ENCODE measurements around the gene DLG1.

Gene DLG1

GRCh38 chr3:197008436-197009209, 289.8 kb downstream of the DLG1 start:
- no peak for DNase-seq

GRCh38 chr3:197007953-197008352, 290.5 kb downstream of the DLG1 start:
- no peak for DNase-seq

- DNase-seq = no peak
Measured at GRCh38 chr3:197007296-197007940, 291.0 kb downstream of the DLG1 start.

- DNase-seq = no peak
Measured at GRCh38 chr3:197006860-197007259, 291.6 kb downstream of the DLG1 start.

- no peak for DNase-seq
Measured at GRCh38 chr3:197006446-197006845, 292.0 kb downstream of the DLG1 start.

- no peak for DNase-seq
Measured at GRCh38 chr3:197003461-197004385, 294.7 kb downstream of the DLG1 start.

- peak in 1 of 2 experiments; percentile 82 for DNase-seq
Measured at GRCh38 chr3:197002701-197003454, 295.5 kb downstream of the DLG1 start.

GRCh38 chr3:197001972-197002700, 296.3 kb downstream of the DLG1 start:
- no peak for DNase-seq

- no peak for DNase-seq
Measured at GRCh38 chr3:197001106-197001971, 297.1 kb downstream of the DLG1 start.

GRCh38 chr3:197000211-197000610, 298.2 kb downstream of the DLG1 start:
- no peak for DNase-seq

GRCh38 chr3:196998966-196999760, 299.2 kb downstream of the DLG1 start:
- no peak for DNase-seq

GRCh38 chr3:196997311-196997710, 301.1 kb downstream of the DLG1 start:
- DNase-seq = no peak

GRCh38 chr3:196996454-196997265, 301.8 kb downstream of the DLG1 start:
- DNase-seq = peak in 1 of 2 experiments; percentile 26

GRCh38 chr3:196995646-196996355, 302.6 kb downstream of the DLG1 start:
- DNase-seq = no peak

GRCh38 chr3:196995027-196995426, 303.4 kb downstream of the DLG1 start:
- DNase-seq = no peak

GRCh38 chr3:196994056-196994455, 304.4 kb downstream of the DLG1 start:
- DNase-seq = no peak
